K562 (cell line): ENCODE results near the gene BMPR2. TPM values are rescaled to one million over a fixed set of nuclear protein-coding genes. Genes with fewer than 3 reads are reported as not detected.

ENCODE experiments used
- ATAC-seq: fragments of 200-7000 bp; cut with Tn5 transposase; 3 replicates; pipeline ENCODE4 v1.9.1; 2020; ENCODE audit warnings: moderate library complexity
- BruUV-seq: library from RNA; stranded (reverse); fragments of 400-500 nt; replicated peaks from 2 replicates; lab custom pipeline; 2021; lab: Mats Ljungman, UMichigan
- CTCF ChIA-PET: fragments of 300-600 bp; formaldehyde crosslinking; extraction: SDS; loops from one replicate; lab custom pipeline; 2021; ENCODE audit warnings: low intra/inter-chr PET ratio; lab: Yijun Ruan, JAX
- POLR2A ChIA-PET: fragments of 300-600, 350-650 bp; sonication (Branson Sonifier 250); formaldehyde crosslinking; extraction: SDS; loops from one replicate; lab custom pipeline; 2021; ENCODE audit warnings: antibody characterized with exemption, inconsistent platforms; lab: Yijun Ruan, JAX
- DNase-seq, 4 experiments: peaks; one replicate each; pipeline versions ENCODE4 v3.0.0 to v3.0.0-alpha.2; 2011 to 2018; ENCODE audit warnings: low spot score in 3 of 4, mixed read lengths in 3 of 4; ENCODE audit errors: extremely low read depth in 1 of 4
- FAIRE-seq: peaks from 2 replicates; lab custom pipeline; 2011; peaks lifted over from hg19 to GRCh38; lab: Jason Lieb, UNC
- H2AFZ ChIP-seq: 2 replicates; pipeline ENCODE4 v1.6.0; 2011; ENCODE audit warnings: low read depth, low read length, control low read depth, inconsistent platforms
- H3K27ac ChIP-seq: fragments of 200-600 bp; 3 replicates; pipeline ENCODE4 v1.8.0; 2011; ENCODE audit warnings: low read depth, mild to moderate bottlenecking, control low read depth, inconsistent platforms, low read length, moderate library complexity, mixed read lengths; ENCODE audit errors: extremely low read depth
- H3K27me3 ChIP-seq, 2 experiments: fragments of 300-600 bp in 1 of 2; 2 replicates in 1 of 2; 3 replicates in 1 of 2; pipeline versions ENCODE4 v1.6.0 to v1.8.0; 2011; ENCODE audit warnings: inconsistent platforms in 2 of 2, low read length in 2 of 2, mild to moderate bottlenecking in 1 of 2, mixed read lengths in 1 of 2, moderate library complexity in 1 of 2; ENCODE audit not compliant: control insufficient read depth in 2 of 2, insufficient read depth in 2 of 2
- H3K36me3 ChIP-seq: fragments of 300-600 bp; 3 replicates; pipeline ENCODE4 v1.8.0; 2011; ENCODE audit warnings: mild to moderate bottlenecking, low read length, inconsistent platforms; ENCODE audit not compliant: control insufficient read depth, insufficient read depth
- H3K4me1 ChIP-seq, 2 experiments: fragments of 200-600 bp in 1 of 2; replicated peaks in 1 of 2; 2 replicates in 1 of 2; 3 replicates in 1 of 2; pipeline versions ENCODE4 v1.5.1 to v1.8.0; 2011; ENCODE audit warnings: inconsistent platforms in 2 of 2, low read length in 2 of 2, mild to moderate bottlenecking in 1 of 2, mixed read lengths in 1 of 2, moderate library complexity in 1 of 2; ENCODE audit not compliant: control insufficient read depth in 2 of 2, insufficient read depth in 2 of 2
- H3K4me2 ChIP-seq: 2 replicates; pipeline ENCODE4 v1.6.1; 2011; ENCODE audit warnings: low read length, control low read depth, inconsistent platforms, mixed read lengths; ENCODE audit not compliant: insufficient read depth
- H3K4me3 ChIP-seq: fragments of 200-600 bp; sonication (generic), shearing (Covaris generic); 2 replicates; pipeline ENCODE4 v1.5.1; 2016; ENCODE audit warnings: control low read depth, inconsistent platforms
- H3K79me2 ChIP-seq: fragments of 200-600 bp; 3 replicates; pipeline ENCODE4 v1.8.0; 2011; ENCODE audit warnings: low read length, inconsistent platforms; ENCODE audit not compliant: control insufficient read depth, insufficient read depth
- H3K9ac ChIP-seq, 2 experiments: 2 replicates each; pipeline versions ENCODE4 v1.6.0 to v1.6.1; 2011; ENCODE audit warnings: low read depth in 2 of 2, low read length in 2 of 2, control low read depth in 1 of 2, inconsistent platforms in 1 of 2, mild to moderate bottlenecking in 1 of 2, mixed read lengths in 1 of 2; ENCODE audit not compliant: insufficient read depth in 1 of 2
- H3K9me1 ChIP-seq: one replicate; pipeline ENCODE4 v1.6.0; 2011; ENCODE audit warnings: inconsistent platforms, mild to moderate bottlenecking, low read length, moderate library complexity; ENCODE audit not compliant: control insufficient read depth, insufficient read depth
- H3K9me3 ChIP-seq: replicated peaks from 2 replicates; pipeline ENCODE4 v1.5.1; 2011; ENCODE audit warnings: low read depth, low read length, inconsistent platforms; ENCODE audit not compliant: control insufficient read depth, insufficient read depth
- H4K20me1 ChIP-seq: replicated peaks from 2 replicates; pipeline ENCODE4 v1.6.1; 2011; ENCODE audit warnings: low read length, inconsistent platforms, mixed read lengths; ENCODE audit not compliant: control insufficient read depth, insufficient read depth
- ATF7 ChIP-seq: fragments of 450-650 bp; IDR thresholded peaks from 2 replicates; pipeline ENCODE4 v1.7.1; 2014; ENCODE audit warnings: mild to moderate bottlenecking, moderate library complexity
- BRCA1 ChIP-seq, 2 experiments: fragments of 450-650 bp in 1 of 2; sonication (generic) in 1 of 2; formaldehyde crosslinking in 1 of 2; IDR thresholded peaks; 2 replicates each; pipeline versions ENCODE4 v1.5.0 to v1.6.1; 2017 to 2020; ENCODE audit warnings: mild to moderate bottlenecking in 1 of 2, missing genetic modification reagents in 1 of 2
- JUNB ChIP-seq: fragments of 450-650 bp; formaldehyde crosslinking; conservative IDR thresholded peaks from 2 replicates; pipeline ENCODE4 v1.4.0; 2020; ENCODE audit warnings: mild to moderate bottlenecking
- JUND ChIP-seq, 2 experiments: IDR thresholded peaks; 2 replicates in 1 of 2; 3 replicates in 1 of 2; pipeline ENCODE4 v1.6.1; 2011; ENCODE audit warnings: borderline replicate concordance in 2 of 2, low read depth in 2 of 2, low read length in 2 of 2, improper control_type of control experiment in 1 of 2, missing biosample characterization in 1 of 2, missing genetic modification characterization in 1 of 2, missing genetic modification reagents in 1 of 2
- MCM3 ChIP-seq: fragments of 450-650 bp; IDR thresholded peaks from 2 replicates; pipeline ENCODE4 v1.6.1; 2016
- NFRKB ChIP-seq: fragments of 450-650 bp; IDR thresholded peaks from 2 replicates; pipeline ENCODE4 v1.6.1; 2016; ENCODE audit warnings: low read depth
- PHB2 ChIP-seq: fragments of 450-650 bp; IDR thresholded peaks from 2 replicates; pipeline ENCODE4 v1.6.1; 2017; ENCODE audit warnings: low read depth
- POLR2AphosphoS2 ChIP-seq: IDR thresholded peaks from 2 replicates; pipeline ENCODE4 v1.6.1; 2012; ENCODE audit warnings: low read length, improper control_type of control experiment
- ZNF133 ChIP-seq: fragments of 250-450 bp; sonication (Bioruptor Pico); IDR thresholded peaks from 2 replicates; pipeline ENCODE4 v1.4.0; 2020; ENCODE audit warnings: mild to moderate bottlenecking
- ZNF444 ChIP-seq: fragments of 250-450 bp; sonication (Bioruptor Pico); IDR thresholded peaks from 2 replicates; pipeline ENCODE4 v1.4.0; 2020; ENCODE audit warnings: mild to moderate bottlenecking, moderate library complexity
- WGBS: fragments of 100-300 bp; shearing (Covaris generic); methylation state at CpG from one replicate; pipeline ENCODE4 v1.1.6; 2016; ENCODE audit warnings: low coverage, mixed read lengths; ENCODE audit not compliant: insufficient coverage; ENCODE audit errors: missing lambda C conversion rate; 5-methylcytosine and 5-hydroxymethylcytosine counted together
- in situ Hi-C: fragments of 300-500 bp; cut with MboI; formaldehyde crosslinking; loops from 4 replicates; pipeline ENCODE4 v1.15.0; 2018; ENCODE audit warnings: inconsistent platforms, mixed read lengths
- intact Hi-C: fragments of 100-400 bp; cut with micrococcal nuclease; formaldehyde crosslinking; loops from 2 replicates; pipeline ENCODE4 v1.14.2; 2022
- polyA plus RNA-seq, 8 experiments: library from polyadenylated mRNA; depleted of rRNA in 4 of 8; stranded (reverse) in 5 of 8; unstranded in 3 of 8; fragments of >200 nt; fragmentation: Nextera tagmentation in 2 of 8; fragmentation: Illumina TruSeq in 1 of 8; extraction: Ambion mirVana in 2 of 8; extraction: Trizol in 1 of 8; gene quantifications; 2 replicates each; pipeline versions ENCODE4 v1.2.1 to v1.2.3, GENCODE V29; 2011 to 2014; ENCODE audit warnings: inconsistent platforms in 1 of 8, missing spikeins in 1 of 8
- total RNA-seq, 7 experiments: library from RNA; depleted of rRNA in 6 of 7; stranded (reverse); fragments of >200 nt in 6 of 7; fragmentation: Illumina TruSeq in 2 of 7; extraction: Trizol in 2 of 7; gene quantifications; 2 replicates each; pipeline versions ENCODE4 v1.2.1 to v1.2.3, GENCODE V29; 2011 to 2021; ENCODE audit warnings: low replicate concordance in 1 of 7
- TF ChIP-seq, protein P1 (sequence below): sonication (generic); IDR thresholded peaks from 2 replicates; pipeline ENCODE4 v1.6.1; 2016
- TF ChIP-seq, protein P2 (sequence below): sonication (generic); formaldehyde crosslinking; IDR thresholded peaks from 2 replicates; pipeline ENCODE4 v1.8.1; 2023; ENCODE audit warnings: mild to moderate bottlenecking, missing genetic modification reagents, moderate library complexity
- TF ChIP-seq, protein P3 (sequence below): sonication (generic); formaldehyde crosslinking; IDR thresholded peaks from 2 replicates; pipeline ENCODE4 v1.8.0; 2023; ENCODE audit warnings: missing genetic modification reagents, mild to moderate bottlenecking, borderline replicate concordance

BMPR2 gene
- total and polyA plus RNA-seq, 9 of the 15 experiments (the other 6 are each of a cell fraction or from before 2014, with no cell fraction given) = 0.73 to 5.0 (median 3.3) TPM

- Histone ChIP-seq H2AFZ (no peak overlapping the region), H3K4me1 (no peaks in the 10 kb centered on the region; a peak in 1 of 5 replicates), H3K27me3 (no peaks in the 10 kb centered on the region), H3K9ac (no peak overlapping the region), H3K9me1 (no peaks in the 10 kb centered on the region), H3K36me3 (no peaks in the 10 kb centered on the region), H3K4me2 (no peak overlapping the region), H3K9me3 (no peaks in the 10 kb centered on the region), H3K27ac (no peak overlapping the region), H3K79me2 (no peaks in the 10 kb centered on the region), H4K20me1 (no peaks in the 10 kb centered on the region), H3K4me3 (no peak overlapping the region)
- BruUV-seq = no TSS peak
- ChIA-PET CTCF (no interaction called here), POLR2A (interaction anchor here (1.6 kb wide), 1 partner anchor 18 kb away, joined by 3 read pairs; no protein-coding TSS in a partner anchor)
- no peak for DNase-seq
- TF ChIP-seq NFRKB (no peak), ATF7 (no peak), JUNB (CRISPR knock-in tag) (no peak), POLR2AphosphoS2 (no peak), PHB2 (no peak), MCM3 (no peak), BRCA1 (IDR thresholded peaks at IDR 0.05) (no peak), BRCA1 (CRISPR knock-in tag; IDR thresholded peaks at IDR 0.05) (no peak), ZNF133 (CRISPR knock-in tag) (no peak), ZNF444 (CRISPR knock-in tag) (no peak), JUND (IDR thresholded peaks at IDR 0.05; ENCODE audit: borderline replicate concordance, low read depth, low read length) (no peak), JUND (tag; IDR thresholded peaks at IDR 0.05; ENCODE audit: borderline replicate concordance, low read depth, low read length) (no peak)
- TF ChIP-seq, protein P1, sequence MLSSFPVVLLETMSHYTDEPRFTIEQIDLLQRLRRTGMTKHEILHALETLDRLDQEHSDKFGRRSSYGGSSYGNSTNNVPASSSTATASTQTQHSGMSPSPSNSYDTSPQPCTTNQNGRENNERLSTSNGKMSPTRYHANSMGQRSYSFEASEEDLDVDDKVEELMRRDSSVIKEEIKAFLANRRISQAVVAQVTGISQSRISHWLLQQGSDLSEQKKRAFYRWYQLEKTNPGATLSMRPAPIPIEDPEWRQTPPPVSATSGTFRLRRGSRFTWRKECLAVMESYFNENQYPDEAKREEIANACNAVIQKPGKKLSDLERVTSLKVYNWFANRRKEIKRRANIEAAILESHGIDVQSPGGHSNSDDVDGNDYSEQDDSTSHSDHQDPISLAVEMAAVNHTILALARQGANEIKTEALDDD = no peak
- TF ChIP-seq, protein P2, sequence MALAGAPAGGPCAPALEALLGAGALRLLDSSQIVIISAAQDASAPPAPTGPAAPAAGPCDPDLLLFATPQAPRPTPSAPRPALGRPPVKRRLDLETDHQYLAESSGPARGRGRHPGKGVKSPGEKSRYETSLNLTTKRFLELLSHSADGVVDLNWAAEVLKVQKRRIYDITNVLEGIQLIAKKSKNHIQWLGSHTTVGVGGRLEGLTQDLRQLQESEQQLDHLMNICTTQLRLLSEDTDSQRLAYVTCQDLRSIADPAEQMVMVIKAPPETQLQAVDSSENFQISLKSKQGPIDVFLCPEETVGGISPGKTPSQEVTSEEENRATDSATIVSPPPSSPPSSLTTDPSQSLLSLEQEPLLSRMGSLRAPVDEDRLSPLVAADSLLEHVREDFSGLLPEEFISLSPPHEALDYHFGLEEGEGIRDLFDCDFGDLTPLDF (CRISPR knock-in tag) = no peak
- TF ChIP-seq, protein P3, sequence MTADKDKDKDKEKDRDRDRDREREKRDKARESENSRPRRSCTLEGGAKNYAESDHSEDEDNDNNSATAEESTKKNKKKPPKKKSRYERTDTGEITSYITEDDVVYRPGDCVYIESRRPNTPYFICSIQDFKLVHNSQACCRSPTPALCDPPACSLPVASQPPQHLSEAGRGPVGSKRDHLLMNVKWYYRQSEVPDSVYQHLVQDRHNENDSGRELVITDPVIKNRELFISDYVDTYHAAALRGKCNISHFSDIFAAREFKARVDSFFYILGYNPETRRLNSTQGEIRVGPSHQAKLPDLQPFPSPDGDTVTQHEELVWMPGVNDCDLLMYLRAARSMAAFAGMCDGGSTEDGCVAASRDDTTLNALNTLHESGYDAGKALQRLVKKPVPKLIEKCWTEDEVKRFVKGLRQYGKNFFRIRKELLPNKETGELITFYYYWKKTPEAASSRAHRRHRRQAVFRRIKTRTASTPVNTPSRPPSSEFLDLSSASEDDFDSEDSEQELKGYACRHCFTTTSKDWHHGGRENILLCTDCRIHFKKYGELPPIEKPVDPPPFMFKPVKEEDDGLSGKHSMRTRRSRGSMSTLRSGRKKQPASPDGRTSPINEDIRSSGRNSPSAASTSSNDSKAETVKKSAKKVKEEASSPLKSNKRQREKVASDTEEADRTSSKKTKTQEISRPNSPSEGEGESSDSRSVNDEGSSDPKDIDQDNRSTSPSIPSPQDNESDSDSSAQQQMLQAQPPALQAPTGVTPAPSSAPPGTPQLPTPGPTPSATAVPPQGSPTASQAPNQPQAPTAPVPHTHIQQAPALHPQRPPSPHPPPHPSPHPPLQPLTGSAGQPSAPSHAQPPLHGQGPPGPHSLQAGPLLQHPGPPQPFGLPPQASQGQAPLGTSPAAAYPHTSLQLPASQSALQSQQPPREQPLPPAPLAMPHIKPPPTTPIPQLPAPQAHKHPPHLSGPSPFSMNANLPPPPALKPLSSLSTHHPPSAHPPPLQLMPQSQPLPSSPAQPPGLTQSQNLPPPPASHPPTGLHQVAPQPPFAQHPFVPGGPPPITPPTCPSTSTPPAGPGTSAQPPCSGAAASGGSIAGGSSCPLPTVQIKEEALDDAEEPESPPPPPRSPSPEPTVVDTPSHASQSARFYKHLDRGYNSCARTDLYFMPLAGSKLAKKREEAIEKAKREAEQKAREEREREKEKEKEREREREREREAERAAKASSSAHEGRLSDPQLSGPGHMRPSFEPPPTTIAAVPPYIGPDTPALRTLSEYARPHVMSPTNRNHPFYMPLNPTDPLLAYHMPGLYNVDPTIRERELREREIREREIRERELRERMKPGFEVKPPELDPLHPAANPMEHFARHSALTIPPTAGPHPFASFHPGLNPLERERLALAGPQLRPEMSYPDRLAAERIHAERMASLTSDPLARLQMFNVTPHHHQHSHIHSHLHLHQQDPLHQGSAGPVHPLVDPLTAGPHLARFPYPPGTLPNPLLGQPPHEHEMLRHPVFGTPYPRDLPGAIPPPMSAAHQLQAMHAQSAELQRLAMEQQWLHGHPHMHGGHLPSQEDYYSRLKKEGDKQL (CRISPR knock-in tag) = no peak
- ATAC-seq = no peak
- in situ Hi-C loops (no loop called here), intact Hi-C loops (no loop called here)
- no peak for FAIRE-seq
- WGBS = 80% methylated on average over 1 of the region's 1 CpG
These were observed 103.0 kb downstream of the BMPR2 start for GRCh38 chr2:202479090-202479489.
